Panc1 (cell line): ENCODE data around the gene AMBRA1. TPM values are rescaled to one million over a fixed set of nuclear protein-coding genes. Genes with fewer than 3 reads are reported as not detected.

Experiments used
- ATAC-seq: fragments of 200-7000 bp; cut with Tn5 transposase; 2 replicates; pipeline ENCODE4 v1.9.1; 2020; ENCODE audit warnings: mild to moderate bottlenecking, moderate library complexity
- BruUV-seq: library from RNA; stranded (reverse); fragments of 400-500 nt; replicated peaks from 2 replicates; lab custom pipeline; 2021; lab: Mats Ljungman, UMichigan
- CTCF ChIA-PET: fragments of 300-600 bp; sonication (Branson Sonifier 250); formaldehyde crosslinking; loops from one replicate; lab custom pipeline; 2022; ENCODE audit warnings: antibody characterized with exemption; lab: Charles Lee
- POLR2A ChIA-PET: fragments of 300-600 bp; sonication (Branson Sonifier 250); formaldehyde crosslinking; loops from one replicate; lab custom pipeline; 2022; ENCODE audit warnings: antibody characterized with exemption; lab: Charles Lee
- DNase-seq: peaks from one replicate; pipeline ENCODE4 v3.0.0-alpha.2; 2010; ENCODE audit warnings: low read depth, low spot score
- H3K27ac ChIP-seq: 2 replicates; pipeline ENCODE4 v1.5.1; 2011; ENCODE audit warnings: mild to moderate bottlenecking, low read length, inconsistent platforms
- H3K27me3 ChIP-seq: fragments of 200-500 bp; sonication (Bioruptor generic); 2 replicates; pipeline ENCODE4 v1.6.0; 2014; ENCODE audit warnings: low read length, inconsistent platforms; ENCODE audit not compliant: control insufficient read depth, insufficient read depth
- H3K36me3 ChIP-seq: fragments of 200-500 bp; sonication (Bioruptor generic); 2 replicates; pipeline ENCODE4 v1.5.1; 2014; ENCODE audit warnings: inconsistent platforms, mild to moderate bottlenecking, low read length, moderate library complexity; ENCODE audit not compliant: control insufficient read depth, insufficient read depth
- H3K4me1 ChIP-seq: 2 replicates; pipeline ENCODE4 v1.5.1; 2011; ENCODE audit warnings: inconsistent platforms, mild to moderate bottlenecking, low read length, moderate library complexity; ENCODE audit not compliant: control insufficient read depth, insufficient read depth
- H3K4me3 ChIP-seq, 2 experiments: 2 replicates each; pipeline ENCODE4 v1.5.1; 2011 to 2012; ENCODE audit warnings: low read depth in 2 of 2, low read length in 2 of 2, mild to moderate bottlenecking in 2 of 2, inconsistent platforms in 1 of 2, moderate library complexity in 1 of 2
- H3K9me3 ChIP-seq: fragments of 200-500 bp; sonication (Bioruptor generic); 2 replicates; pipeline ENCODE4 v1.5.1; 2014; ENCODE audit warnings: low read depth, mild to moderate bottlenecking, inconsistent platforms, low read length, moderate library complexity; ENCODE audit not compliant: control insufficient read depth, insufficient read depth
- POLR2AphosphoS5 ChIP-seq: IDR thresholded peaks from 2 replicates; pipeline ENCODE4 v1.6.1; 2012; ENCODE audit warnings: mild to moderate bottlenecking, low read depth, low read length, moderate library complexity
- SIN3A ChIP-seq: IDR thresholded peaks from 2 replicates; pipeline ENCODE4 v1.6.1; 2012; ENCODE audit warnings: low read depth, mild to moderate bottlenecking, low read length, moderate library complexity, borderline replicate concordance; ENCODE audit not compliant: insufficient read depth
- TCF7L2 ChIP-seq: IDR thresholded peaks from 2 replicates; pipeline ENCODE4 v1.6.1; 2011; ENCODE audit warnings: mild to moderate bottlenecking, low read depth, low read length, inconsistent platforms
- in situ Hi-C: cut with HindIII; loops from 2 replicates; pipeline ENCODE4 v1.10.0; 2016; ENCODE audit warnings: low sequenced_read_pairs, low pct_unique_long_range_greater_than_20kb
- intact Hi-C: fragments of 100-400 bp; cut with micrococcal nuclease; formaldehyde crosslinking; loops from one replicate; pipeline ENCODE4 v1.10.0; 2022; ENCODE audit not compliant: unreplicated experiment
- total RNA-seq: library from RNA; stranded (reverse); gene quantifications from one replicate; pipeline ENCODE4 v1.2.1, GENCODE V29; 2021; ENCODE audit not compliant: unreplicated experiment
- TF ChIP-seq, protein P1 (sequence below): fragments of 450-650 bp; IDR thresholded peaks from 2 replicates; pipeline ENCODE4 v1.5.1; 2017; ENCODE audit warnings: mild to moderate bottlenecking
- TF ChIP-seq, protein P2 (sequence below), 2 experiments: IDR thresholded peaks; 2 replicates each; pipeline ENCODE4 v1.6.1; 2011 to 2012; ENCODE audit warnings: low read depth in 2 of 2, control low read depth in 1 of 2, low read length in 1 of 2, mild to moderate bottlenecking in 1 of 2, moderate library complexity in 1 of 2; ENCODE audit not compliant: insufficient read depth in 1 of 2

AMBRA1 gene
- total RNA-seq, 1 experiment from 2014 or later: 40.0 TPM

DNA sequence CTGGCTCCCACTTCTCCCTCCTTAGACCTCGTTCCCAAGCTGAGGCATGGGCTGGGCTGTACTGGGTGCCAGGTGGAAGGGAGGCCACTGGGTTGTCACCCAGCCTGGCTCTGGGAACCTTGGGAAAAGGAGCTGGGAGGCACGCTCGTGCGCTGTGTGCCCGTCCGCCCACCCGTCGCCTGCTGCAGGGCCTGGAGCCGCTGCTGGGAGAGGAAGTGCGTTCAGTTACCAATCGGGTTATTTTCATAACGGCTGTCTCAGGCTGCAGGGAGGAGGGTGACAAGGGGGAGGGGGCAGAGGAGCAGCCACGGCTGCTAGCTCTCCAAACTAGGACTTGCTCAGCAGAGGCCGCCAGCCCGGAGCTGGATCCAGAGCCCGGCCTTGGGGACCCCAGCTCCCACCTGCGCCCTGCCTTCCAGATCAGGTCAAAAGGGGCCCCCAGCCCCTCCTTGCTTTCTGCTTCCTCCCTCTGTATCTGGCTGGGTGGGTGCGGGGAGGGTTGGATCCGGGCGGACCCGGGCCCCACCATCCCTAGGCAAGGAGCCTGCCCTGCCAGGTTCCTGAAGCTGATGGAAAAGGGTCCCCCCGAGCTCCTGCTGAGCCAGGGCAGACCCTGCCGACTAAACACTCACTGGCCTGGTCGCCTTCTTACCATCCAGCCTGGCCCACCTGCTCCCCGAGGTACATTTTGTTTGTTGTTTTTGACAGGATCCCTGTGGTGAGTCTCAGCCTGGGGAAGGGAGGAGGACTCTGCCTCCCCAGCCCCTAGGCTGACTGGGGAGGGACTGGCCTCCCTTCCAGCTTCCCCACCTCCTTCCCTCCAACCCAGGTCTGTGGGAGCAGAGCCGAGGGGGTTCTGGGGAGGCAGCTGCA lies 232.3 kb downstream of the AMBRA1 start:
- intact Hi-C loops (no loop called here), in situ Hi-C loops (no loop called here)
- Histone ChIP-seq H3K4me3 (peak overlapping the region; percentile 9 to 37; a peak in 2 of 4 replicates), H3K36me3 (no peaks in the 10 kb centered on the region; the same call in 1 of the 2 replicates), H3K27ac (peak overlapping the region; percentile 95), H3K27me3 (no peaks in the 10 kb centered on the region), H3K9me3 (no peaks in the 10 kb centered on the region), H3K4me1 (peaks cover 67% of the 10 kb centered on the region)
- no peak for TF ChIP-seq TCF7L2
- no peak for TF ChIP-seq SIN3A
- TF ChIP-seq, protein P1, sequence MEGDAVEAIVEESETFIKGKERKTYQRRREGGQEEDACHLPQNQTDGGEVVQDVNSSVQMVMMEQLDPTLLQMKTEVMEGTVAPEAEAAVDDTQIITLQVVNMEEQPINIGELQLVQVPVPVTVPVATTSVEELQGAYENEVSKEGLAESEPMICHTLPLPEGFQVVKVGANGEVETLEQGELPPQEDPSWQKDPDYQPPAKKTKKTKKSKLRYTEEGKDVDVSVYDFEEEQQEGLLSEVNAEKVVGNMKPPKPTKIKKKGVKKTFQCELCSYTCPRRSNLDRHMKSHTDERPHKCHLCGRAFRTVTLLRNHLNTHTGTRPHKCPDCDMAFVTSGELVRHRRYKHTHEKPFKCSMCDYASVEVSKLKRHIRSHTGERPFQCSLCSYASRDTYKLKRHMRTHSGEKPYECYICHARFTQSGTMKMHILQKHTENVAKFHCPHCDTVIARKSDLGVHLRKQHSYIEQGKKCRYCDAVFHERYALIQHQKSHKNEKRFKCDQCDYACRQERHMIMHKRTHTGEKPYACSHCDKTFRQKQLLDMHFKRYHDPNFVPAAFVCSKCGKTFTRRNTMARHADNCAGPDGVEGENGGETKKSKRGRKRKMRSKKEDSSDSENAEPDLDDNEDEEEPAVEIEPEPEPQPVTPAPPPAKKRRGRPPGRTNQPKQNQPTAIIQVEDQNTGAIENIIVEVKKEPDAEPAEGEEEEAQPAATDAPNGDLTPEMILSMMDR: no peak
- 0 out of 2 replicates have a peak, but pooled peaks have one; percentile 19 for TF ChIP-seq POLR2AphosphoS5
- no TSS peak for BruUV-seq
- ChIA-PET POLR2A (no interaction called here), CTCF (interaction anchor here (0.7 to 1.2 kb wide), 4 partner anchors 7 to 122 kb away, joined by 3 to 8 read pairs (median 3); no protein-coding TSS in a partner anchor)
- no peak for DNase-seq
- peak; percentile 61 for ATAC-seq

DNA sequence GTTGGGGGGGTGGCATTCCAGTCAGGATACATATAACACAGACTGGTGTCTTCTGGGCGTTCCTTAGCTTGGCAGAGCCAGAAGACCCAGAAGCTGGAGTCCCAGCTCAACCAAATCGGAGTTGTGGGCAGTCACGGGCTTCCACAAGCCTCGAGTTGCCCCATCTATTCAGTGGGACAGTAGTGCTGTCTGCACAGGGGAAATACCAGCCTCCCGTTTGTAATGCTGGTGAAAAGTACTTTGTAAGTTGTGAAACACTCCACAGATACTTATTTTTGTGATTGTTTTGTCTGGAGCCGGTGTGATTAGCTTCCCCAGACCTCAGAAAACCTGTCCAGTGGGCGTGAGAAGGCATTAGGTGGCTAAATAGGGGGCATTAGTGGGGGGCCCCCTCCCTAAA lies 232.9 kb downstream of the AMBRA1 start:
- Histone ChIP-seq H3K4me1 (peaks cover 62% of the 10 kb centered on the region), H3K27ac (peak overlapping the region; percentile 95), H3K9me3 (no peaks in the 10 kb centered on the region), H3K27me3 (no peaks in the 10 kb centered on the region), H3K4me3 (peak overlapping the region; percentile 9 to 37; a peak in 2 of 4 replicates), H3K36me3 (no peaks in the 10 kb centered on the region; the same call in 1 of the 2 replicates)
- in situ Hi-C loops (no loop called here), intact Hi-C loops (no loop called here)
- DNase-seq (no peak), ATAC-seq (no peak)
- ChIA-PET POLR2A (no interaction called here), CTCF (interaction anchor here (0.7 to 1.2 kb wide), 5 partner anchors 8 to 198 kb away, joined by 3 to 8 read pairs (median 3); no protein-coding TSS in a partner anchor)
- TF ChIP-seq SIN3A: no peak
- no peak for TF ChIP-seq POLR2AphosphoS5
- TF ChIP-seq, protein P2, sequence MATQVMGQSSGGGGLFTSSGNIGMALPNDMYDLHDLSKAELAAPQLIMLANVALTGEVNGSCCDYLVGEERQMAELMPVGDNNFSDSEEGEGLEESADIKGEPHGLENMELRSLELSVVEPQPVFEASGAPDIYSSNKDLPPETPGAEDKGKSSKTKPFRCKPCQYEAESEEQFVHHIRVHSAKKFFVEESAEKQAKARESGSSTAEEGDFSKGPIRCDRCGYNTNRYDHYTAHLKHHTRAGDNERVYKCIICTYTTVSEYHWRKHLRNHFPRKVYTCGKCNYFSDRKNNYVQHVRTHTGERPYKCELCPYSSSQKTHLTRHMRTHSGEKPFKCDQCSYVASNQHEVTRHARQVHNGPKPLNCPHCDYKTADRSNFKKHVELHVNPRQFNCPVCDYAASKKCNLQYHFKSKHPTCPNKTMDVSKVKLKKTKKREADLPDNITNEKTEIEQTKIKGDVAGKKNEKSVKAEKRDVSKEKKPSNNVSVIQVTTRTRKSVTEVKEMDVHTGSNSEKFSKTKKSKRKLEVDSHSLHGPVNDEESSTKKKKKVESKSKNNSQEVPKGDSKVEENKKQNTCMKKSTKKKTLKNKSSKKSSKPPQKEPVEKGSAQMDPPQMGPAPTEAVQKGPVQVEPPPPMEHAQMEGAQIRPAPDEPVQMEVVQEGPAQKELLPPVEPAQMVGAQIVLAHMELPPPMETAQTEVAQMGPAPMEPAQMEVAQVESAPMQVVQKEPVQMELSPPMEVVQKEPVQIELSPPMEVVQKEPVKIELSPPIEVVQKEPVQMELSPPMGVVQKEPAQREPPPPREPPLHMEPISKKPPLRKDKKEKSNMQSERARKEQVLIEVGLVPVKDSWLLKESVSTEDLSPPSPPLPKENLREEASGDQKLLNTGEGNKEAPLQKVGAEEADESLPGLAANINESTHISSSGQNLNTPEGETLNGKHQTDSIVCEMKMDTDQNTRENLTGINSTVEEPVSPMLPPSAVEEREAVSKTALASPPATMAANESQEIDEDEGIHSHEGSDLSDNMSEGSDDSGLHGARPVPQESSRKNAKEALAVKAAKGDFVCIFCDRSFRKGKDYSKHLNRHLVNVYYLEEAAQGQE (IDR thresholded peaks at IDR 0.05; ENCODE audit: insufficient read depth in 1 of 2, low read depth in 2 of 2, low read length in 1 of 2): no peak
- TF ChIP-seq TCF7L2: no peak
- TF ChIP-seq, protein P1: no peak
- BruUV-seq: no TSS peak
